HT1080 (cell line): Measurements from ENCODE around the gene KREMEN1. TPM values are rescaled to one million over a fixed set of nuclear protein-coding genes. Genes with fewer than 3 reads are reported as not detected.

ENCODE experiments used
- DNase-seq: peaks from one replicate; pipeline ENCODE4 v3.0.0-alpha.2; 2015; ENCODE audit warnings: low read depth
- total RNA-seq: library from RNA; depleted of rRNA; stranded (reverse); fragments of >200 nt; shearing (Covaris generic); gene quantifications from 2 replicates; pipeline ENCODE4 v1.2.3, GENCODE V29; 2014

KREMEN1 gene
- total RNA-seq, 1 experiment from 2014 or later, result 0.92 TPM

GRCh38 chr22:29149841-29150555 lies 77.2 kb downstream of the KREMEN1 start:
- no peak for DNase-seq

GRCh38 chr22:29150701-29151100 lies 77.9 kb downstream of the KREMEN1 start:
- no peak for DNase-seq

- DNase-seq, result no peak
Measured at GRCh38 chr22:29151316-29151715, 78.5 kb downstream of the KREMEN1 start.

- DNase-seq, result no peak
Measured at GRCh38 chr22:29152045-29152953, 79.5 kb downstream of the KREMEN1 start.

- no peak for DNase-seq
Measured at GRCh38 chr22:29152954-29153719, 80.3 kb downstream of the KREMEN1 start.

- DNase-seq, result peak; percentile 57
Measured at GRCh38 chr22:29154364-29155048, 81.7 kb downstream of the KREMEN1 start.

- DNase-seq, result no peak
Measured at GRCh38 chr22:29155966-29156365, 83.1 kb downstream of the KREMEN1 start.

GRCh38 chr22:29156507-29156906 lies 83.7 kb downstream of the KREMEN1 start:
- DNase-seq, result no peak

GRCh38 chr22:29157759-29158535 lies 85.1 kb downstream of the KREMEN1 start:
- peak; percentile 26 for DNase-seq

GRCh38 chr22:29158546-29158945 lies 85.7 kb downstream of the KREMEN1 start:
- no peak for DNase-seq

GRCh38 chr22:29163808-29164207 lies 91.0 kb downstream of the KREMEN1 start:
- DNase-seq, result no peak

- DNase-seq, result no peak
Measured at GRCh38 chr22:29165321-29166060, 92.7 kb downstream of the KREMEN1 start.

- DNase-seq, result no peak
Measured at GRCh38 chr22:29166180-29166579, 93.3 kb downstream of the KREMEN1 start.

GRCh38 chr22:29167032-29167911 lies 94.4 kb downstream of the KREMEN1 start:
- DNase-seq, result peak; percentile 10

GRCh38 chr22:29171721-29172120 lies 98.9 kb downstream of the KREMEN1 start:
- no peak for DNase-seq

GRCh38 chr22:29172216-29172615 lies 99.4 kb downstream of the KREMEN1 start:
- no peak for DNase-seq

- DNase-seq, result no peak
Measured at GRCh38 chr22:29175312-29175835, 102.5 kb downstream of the KREMEN1 start.
